ENCODE measurements around the gene NSD1. TPM values are rescaled to one million over a fixed set of nuclear protein-coding genes. Genes with fewer than 3 reads are reported as not detected.

Gene NSD1
- total and polyA plus RNA-seq, 2 donors (not counting 1 experiment from before 2014, with no cell fraction given) = 19.3 to 52.8 TPM

DNA sequence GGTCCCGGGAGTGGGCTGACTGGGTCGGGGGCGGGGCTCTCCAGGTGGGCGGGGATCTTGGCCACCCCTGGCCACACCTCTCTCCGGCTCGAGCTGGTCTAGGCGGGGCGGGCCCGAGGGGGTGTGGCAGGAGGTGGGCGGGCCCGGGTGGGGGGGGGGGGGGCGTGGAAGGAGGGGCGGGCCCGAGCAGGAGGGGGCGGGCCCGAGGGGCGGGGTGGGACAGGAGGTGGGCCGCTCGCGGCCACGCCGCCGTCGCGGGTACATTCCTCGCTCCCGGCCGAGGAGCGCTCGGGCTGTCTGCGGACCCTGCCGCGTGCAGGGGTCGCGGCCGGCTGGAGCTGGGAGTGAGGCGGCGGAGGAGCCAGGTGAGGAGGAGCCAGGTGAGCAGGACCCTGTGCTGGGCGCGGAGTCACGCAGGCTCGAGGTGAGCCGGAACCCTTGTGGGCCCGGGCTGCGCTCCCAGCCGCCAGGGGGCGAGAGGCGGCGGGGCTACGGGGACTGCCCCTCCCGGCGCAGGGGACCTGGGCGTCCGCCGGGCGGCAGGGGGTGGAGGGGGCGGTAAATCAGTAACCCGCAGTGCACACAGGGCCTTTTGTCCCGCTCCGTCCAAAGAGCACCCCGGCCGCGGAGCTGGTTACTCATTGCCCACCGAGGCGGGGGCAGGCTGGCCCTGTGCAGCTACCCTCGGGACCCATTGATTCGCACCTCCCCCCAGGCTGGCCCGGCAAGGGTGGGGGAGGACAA lies 46.7 kb upstream of the NSD1 start, which contains the start of gene FGFR4:
Gene FGFR4, plus strand, starts transcription at position 262 of the 744 bp plus-strand sequence. CDS start 2,688 bp downstream, outside the sequence.
- no peaks in the 10 kb centered on the region for H3K9me3 ChIP-seq (ENCODE audit: control insufficient read depth, insufficient read depth, low read depth, low read length)
- H2AFZ ChIP-seq (ENCODE audit: low read length) = peak within 1 kb of the TSS; percentile 43
- peak within 1 kb of the TSS; percentile 8 for H3K4me2 ChIP-seq (ENCODE audit: extremely low read depth, insufficient read depth, low read length)
- peak within 1 kb of the TSS; percentile 57 for H3K9ac ChIP-seq (ENCODE audit: insufficient read depth, low read length)
- H3K79me2 ChIP-seq (ENCODE audit: control insufficient read depth, insufficient read depth, low read length) = no peaks in the 10 kb centered on the region
- H3K27ac ChIP-seq (ENCODE audit: insufficient read depth, low read length) = no peak within 1 kb of the TSS
- DNase-seq (ENCODE audit: low read depth in 2 of 2) = peak; percentile 40 to 70
- no peaks in the 10 kb centered on the region for H4K20me1 ChIP-seq (ENCODE audit: control insufficient read depth, extremely low read depth, insufficient read depth, low read length)
- H3K4me1 ChIP-seq (ENCODE audit: control insufficient read depth, extremely low read depth, insufficient read depth, low read length) = peaks cover 15% of the 10 kb centered on the region
- peaks cover 8% of the 10 kb centered on the region for H3K27me3 ChIP-seq (ENCODE audit: control insufficient read depth, insufficient read depth, low read length)
- peak; percentile 28 for TF ChIP-seq EZH2 (IDR thresholded peaks at IDR 0.05; ENCODE audit: low read length, missing control alignments)
- TF ChIP-seq, protein P1, sequence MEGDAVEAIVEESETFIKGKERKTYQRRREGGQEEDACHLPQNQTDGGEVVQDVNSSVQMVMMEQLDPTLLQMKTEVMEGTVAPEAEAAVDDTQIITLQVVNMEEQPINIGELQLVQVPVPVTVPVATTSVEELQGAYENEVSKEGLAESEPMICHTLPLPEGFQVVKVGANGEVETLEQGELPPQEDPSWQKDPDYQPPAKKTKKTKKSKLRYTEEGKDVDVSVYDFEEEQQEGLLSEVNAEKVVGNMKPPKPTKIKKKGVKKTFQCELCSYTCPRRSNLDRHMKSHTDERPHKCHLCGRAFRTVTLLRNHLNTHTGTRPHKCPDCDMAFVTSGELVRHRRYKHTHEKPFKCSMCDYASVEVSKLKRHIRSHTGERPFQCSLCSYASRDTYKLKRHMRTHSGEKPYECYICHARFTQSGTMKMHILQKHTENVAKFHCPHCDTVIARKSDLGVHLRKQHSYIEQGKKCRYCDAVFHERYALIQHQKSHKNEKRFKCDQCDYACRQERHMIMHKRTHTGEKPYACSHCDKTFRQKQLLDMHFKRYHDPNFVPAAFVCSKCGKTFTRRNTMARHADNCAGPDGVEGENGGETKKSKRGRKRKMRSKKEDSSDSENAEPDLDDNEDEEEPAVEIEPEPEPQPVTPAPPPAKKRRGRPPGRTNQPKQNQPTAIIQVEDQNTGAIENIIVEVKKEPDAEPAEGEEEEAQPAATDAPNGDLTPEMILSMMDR (conservative IDR thresholded peaks at IDR 0.05 in 1 of 2, IDR thresholded peaks at IDR 0.05 in 1 of 2; ENCODE audit: low read depth in 1 of 2, low read length in 2 of 2) = peak; percentile 43 to 46
- peaks cover 2% of the 10 kb centered on the region for H3K36me3 ChIP-seq (ENCODE audit: control insufficient read depth, insufficient read depth, low read length)
- peak within 1 kb of the TSS; percentile 7 to 55 (median 33) for H3K4me3 ChIP-seq (replicated peaks in 1 of 4; ENCODE audit: control extremely low read depth in 1 of 4, insufficient read depth in 1 of 4, low read depth in 3 of 4, low read length in 4 of 4)

DNA sequence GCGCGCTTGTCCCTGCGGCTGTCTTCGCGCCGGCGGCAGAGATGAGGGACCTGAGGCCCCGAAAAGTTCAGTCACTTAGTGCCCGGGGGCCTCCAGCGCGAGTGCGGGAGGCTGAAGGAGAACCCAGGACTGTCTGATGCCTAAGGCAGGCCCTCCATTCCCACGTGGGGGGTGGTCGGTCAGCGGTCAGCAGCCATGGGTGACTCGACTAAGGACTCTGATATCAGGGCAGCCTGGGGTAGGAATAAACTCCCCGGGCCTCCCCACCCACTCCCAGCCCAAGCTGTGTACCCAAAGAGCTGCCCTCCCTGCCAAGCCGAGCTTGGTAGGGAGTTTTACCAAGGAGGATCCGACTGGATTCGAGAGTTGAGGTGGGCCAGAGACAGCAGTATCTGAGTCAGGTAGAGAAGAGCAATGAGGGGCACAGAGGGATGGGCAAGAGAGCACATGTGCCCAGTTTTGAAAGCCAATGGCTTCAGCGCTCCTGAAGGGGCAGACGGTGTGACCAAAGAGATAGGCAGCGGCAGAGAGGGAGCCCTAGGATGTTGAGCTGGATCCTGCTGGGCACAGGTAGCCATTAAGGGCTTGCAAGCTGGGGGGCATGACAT lies 46.1 kb upstream of the NSD1 start:
- Histone ChIP-seq H3K4me3 (replicated peaks in 1 of 4; ENCODE audit: control extremely low read depth in 1 of 4, insufficient read depth in 1 of 4, low read depth in 3 of 4, low read length in 4 of 4) (peak overlapping the region; percentile 7 to 55 (median 33)), H3K36me3 (ENCODE audit: control insufficient read depth, insufficient read depth, low read length) (peaks cover 2% of the 10 kb centered on the region), H3K4me1 (ENCODE audit: control insufficient read depth, extremely low read depth, insufficient read depth, low read length) (peaks cover 15% of the 10 kb centered on the region), H3K79me2 (ENCODE audit: control insufficient read depth, insufficient read depth, low read length) (no peaks in the 10 kb centered on the region), H3K9me3 (ENCODE audit: control insufficient read depth, insufficient read depth, low read depth, low read length) (no peaks in the 10 kb centered on the region), H3K27ac (ENCODE audit: insufficient read depth, low read length) (no peak overlapping the region), H4K20me1 (ENCODE audit: control insufficient read depth, extremely low read depth, insufficient read depth, low read length) (no peaks in the 10 kb centered on the region), H3K9ac (ENCODE audit: insufficient read depth, low read length) (peak overlapping the region; percentile 57), H3K27me3 (ENCODE audit: control insufficient read depth, insufficient read depth, low read length) (peaks cover 8% of the 10 kb centered on the region), H2AFZ (ENCODE audit: low read length) (no peak overlapping the region), H3K4me2 (ENCODE audit: extremely low read depth, insufficient read depth, low read length) (peak overlapping the region; percentile 8)
- DNase-seq (ENCODE audit: low read depth in 2 of 2) = no peak
- TF ChIP-seq, protein P1 (conservative IDR thresholded peaks at IDR 0.05 in 1 of 2, IDR thresholded peaks at IDR 0.05 in 1 of 2; ENCODE audit: low read depth in 1 of 2, low read length in 2 of 2) = no peak
- no peak for TF ChIP-seq EZH2 (IDR thresholded peaks at IDR 0.05; ENCODE audit: low read length, missing control alignments)

DNA sequence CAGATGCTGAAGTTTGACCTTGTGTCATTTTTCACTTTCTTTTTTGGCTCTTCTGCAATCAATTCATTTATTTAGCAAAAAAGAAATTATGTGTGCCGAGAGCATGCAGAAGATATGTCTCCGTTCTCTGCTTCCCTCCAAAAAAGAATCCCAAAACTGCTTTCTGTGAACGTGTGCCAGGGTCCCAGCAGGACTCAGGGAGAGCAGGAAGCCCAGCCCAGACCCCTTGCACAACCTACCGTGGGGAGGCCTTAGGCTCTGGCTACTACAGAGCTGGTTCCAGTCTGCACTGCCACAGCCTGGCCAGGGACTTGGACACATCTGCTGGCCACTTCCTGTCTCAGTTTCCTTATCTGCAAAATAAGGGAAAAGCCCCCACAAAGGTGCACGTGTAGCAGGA lies 44.4 kb upstream of the NSD1 start:
- peaks cover 2% of the 10 kb centered on the region for H3K36me3 ChIP-seq (ENCODE audit: control insufficient read depth, insufficient read depth, low read length)
- DNase-seq (ENCODE audit: low read depth in 2 of 2) = peak in 1 of 2 donors; percentile 46
- H3K79me2 ChIP-seq (ENCODE audit: control insufficient read depth, insufficient read depth, low read length) = no peaks in the 10 kb centered on the region
- H3K27me3 ChIP-seq (ENCODE audit: control insufficient read depth, insufficient read depth, low read length) = peaks cover 2% of the 10 kb centered on the region
- no peak overlapping the region for H3K4me3 ChIP-seq (replicated peaks in 1 of 4; ENCODE audit: control extremely low read depth in 1 of 4, insufficient read depth in 1 of 4, low read depth in 3 of 4, low read length in 4 of 4)
- no peak overlapping the region for H3K9ac ChIP-seq (ENCODE audit: insufficient read depth, low read length)
- H3K4me2 ChIP-seq (ENCODE audit: extremely low read depth, insufficient read depth, low read length) = peak overlapping the region; percentile 37
- peaks cover 17% of the 10 kb centered on the region for H3K4me1 ChIP-seq (ENCODE audit: control insufficient read depth, extremely low read depth, insufficient read depth, low read length)
- no peak overlapping the region for H2AFZ ChIP-seq (ENCODE audit: low read length)
- H4K20me1 ChIP-seq (ENCODE audit: control insufficient read depth, extremely low read depth, insufficient read depth, low read length) = no peaks in the 10 kb centered on the region
- H3K9me3 ChIP-seq (ENCODE audit: control insufficient read depth, insufficient read depth, low read depth, low read length) = no peaks in the 10 kb centered on the region
- H3K27ac ChIP-seq (ENCODE audit: insufficient read depth, low read length) = peak overlapping the region; percentile 4
- TF ChIP-seq, protein P1 (conservative IDR thresholded peaks at IDR 0.05 in 1 of 2, IDR thresholded peaks at IDR 0.05 in 1 of 2; ENCODE audit: low read depth in 1 of 2, low read length in 2 of 2) = no peak

All from fibroblast of lung (primary cell).